SK-N-SH treated with all-trans-retinoic acid at 6 μM for 48 hours (cell line): Measurements from ENCODE around the gene CMBL.
"Not testable (repeated sequence)": the region's sequence is repeated elsewhere in the genome, so short reads cannot be mapped to it uniquely, and the experiment has no call there.

Experiments
- ATAC-seq: fragments of 200-7000 bp; cut with Tn5 transposase; 3 replicates; pipeline ENCODE4 v1.9.1; 2020; ENCODE audit warnings: mild to moderate bottlenecking, moderate library complexity
- BACH2 ChIP-seq: fragments of 250-450 bp; sonication (Bioruptor Pico); IDR thresholded peaks from 2 replicates; pipeline ENCODE4 v1.9.0; 2021; ENCODE audit warnings: mild to moderate bottlenecking, borderline replicate concordance
- ESRRG ChIP-seq: fragments of 250-450 bp; sonication (Bioruptor Pico); IDR thresholded peaks from 2 replicates; pipeline ENCODE4 v1.6.1; 2021; ENCODE audit warnings: mild to moderate bottlenecking
- GLIS3 ChIP-seq: fragments of 250-450 bp; sonication (Bioruptor Pico); IDR thresholded peaks from 2 replicates; pipeline ENCODE4 v1.5.0; 2020; ENCODE audit warnings: mild to moderate bottlenecking, moderate library complexity
- OSR1 ChIP-seq: fragments of 250-450 bp; sonication (Bioruptor Pico); IDR thresholded peaks from 2 replicates; pipeline ENCODE4 v1.8.0; 2022; ENCODE audit warnings: moderate library complexity, mild to moderate bottlenecking, inconsistent platforms
- PPARA ChIP-seq: fragments of 250-450 bp; sonication (Bioruptor Pico); IDR thresholded peaks from 2 replicates; pipeline ENCODE4 v1.5.0; 2020; ENCODE audit warnings: mild to moderate bottlenecking, borderline replicate concordance
- RARB ChIP-seq: fragments of 250-450 bp; sonication (Bioruptor Pico); IDR thresholded peaks from 2 replicates; pipeline ENCODE4 v1.8.0; 2021; ENCODE audit warnings: mild to moderate bottlenecking, moderate library complexity
- SNAI2 ChIP-seq: fragments of 250-450 bp; sonication (Bioruptor Pico); IDR thresholded peaks from 2 replicates; pipeline ENCODE4 v1.5.0; 2020; ENCODE audit warnings: mild to moderate bottlenecking, moderate library complexity
- TCF4 ChIP-seq: fragments of 250-450 bp; sonication (Bioruptor Pico); IDR thresholded peaks from 2 replicates; pipeline ENCODE4 v1.8.0; 2021; ENCODE audit warnings: mild to moderate bottlenecking, moderate library complexity, borderline replicate concordance
- TOX ChIP-seq: fragments of 250-450 bp; sonication (Bioruptor Pico); IDR thresholded peaks from 2 replicates; pipeline ENCODE4 v1.8.0; 2021; ENCODE audit warnings: mild to moderate bottlenecking, moderate library complexity, borderline replicate concordance
- ZFP30 ChIP-seq: fragments of 450-650 bp; formaldehyde crosslinking; IDR thresholded peaks from 2 replicates; pipeline ENCODE4 v1.5.0; 2022; ENCODE audit warnings: mild to moderate bottlenecking, moderate library complexity
- ZNF565 ChIP-seq: fragments of 450-650 bp; formaldehyde crosslinking; conservative IDR thresholded peaks from 2 replicates; pipeline ENCODE4 v1.5.0; 2020; ENCODE audit warnings: low read depth, mild to moderate bottlenecking, moderate library complexity
- ZNF70 ChIP-seq: fragments of 450-650 bp; formaldehyde crosslinking; IDR thresholded peaks from 2 replicates; pipeline ENCODE4 v1.5.0; 2020; ENCODE audit warnings: mild to moderate bottlenecking, moderate library complexity
- ZNF8 ChIP-seq: fragments of 450-650 bp; formaldehyde crosslinking; IDR thresholded peaks from 2 replicates; pipeline ENCODE4 v1.5.0; 2020; ENCODE audit warnings: mild to moderate bottlenecking, moderate library complexity
- TF ChIP-seq, protein P1 (sequence below): fragments of 250-450 bp; sonication (Bioruptor Pico); IDR thresholded peaks from 2 replicates; pipeline ENCODE4 v1.8.0; 2021; ENCODE audit warnings: low read depth, mild to moderate bottlenecking, moderate library complexity, borderline replicate concordance
- TF ChIP-seq, protein P2 (sequence below): fragments of 250-450 bp; sonication (Bioruptor Pico); IDR thresholded peaks from 2 replicates; pipeline ENCODE4 v1.5.0; 2020; ENCODE audit warnings: mild to moderate bottlenecking, moderate library complexity
- TF ChIP-seq, protein P3 (sequence below): fragments of 250-450 bp; sonication (Bioruptor Pico); IDR thresholded peaks from 2 replicates; pipeline ENCODE4 v1.5.1; 2021; ENCODE audit warnings: mild to moderate bottlenecking, moderate library complexity

The CMBL gene

DNA sequence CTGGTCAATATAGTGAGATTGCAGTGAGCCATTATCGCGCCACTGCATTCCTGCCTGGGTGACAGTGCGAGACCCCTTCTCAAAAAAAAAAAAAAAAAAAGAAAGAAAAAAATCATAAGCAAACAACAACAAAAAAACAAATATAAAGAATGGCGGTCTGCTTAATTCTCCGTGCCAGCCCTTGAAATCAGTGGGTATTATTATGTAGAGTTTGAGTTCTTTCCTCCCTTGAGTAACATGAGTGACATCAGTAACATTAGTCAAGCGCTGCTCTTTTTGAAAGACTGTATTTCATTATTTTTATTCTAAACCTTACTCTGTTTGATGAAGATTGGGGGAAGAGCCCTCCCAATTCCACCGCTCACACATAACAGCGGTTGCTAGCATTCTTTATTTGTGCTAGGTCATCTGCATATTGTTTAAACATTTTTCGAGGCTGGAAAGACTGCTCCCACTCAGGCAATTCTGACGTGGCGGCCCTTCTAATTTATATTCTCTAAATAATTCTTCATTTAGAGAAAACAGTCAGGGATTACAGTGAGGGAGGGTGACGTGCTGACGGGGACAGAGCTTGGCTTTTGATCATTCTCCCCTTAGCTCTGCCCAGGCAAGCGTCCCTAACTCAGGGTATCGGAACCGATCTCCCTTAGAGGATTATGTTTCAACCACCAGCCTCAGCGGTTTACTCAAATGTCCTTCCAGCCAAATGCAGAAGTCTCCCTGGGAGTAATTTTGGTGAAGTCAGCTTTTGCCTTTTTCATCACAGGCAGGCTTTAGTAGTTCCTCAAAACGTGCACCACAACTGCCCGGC is 44.9 kb upstream of the CMBL start (continued):
- TF ChIP-seq, protein P1, sequence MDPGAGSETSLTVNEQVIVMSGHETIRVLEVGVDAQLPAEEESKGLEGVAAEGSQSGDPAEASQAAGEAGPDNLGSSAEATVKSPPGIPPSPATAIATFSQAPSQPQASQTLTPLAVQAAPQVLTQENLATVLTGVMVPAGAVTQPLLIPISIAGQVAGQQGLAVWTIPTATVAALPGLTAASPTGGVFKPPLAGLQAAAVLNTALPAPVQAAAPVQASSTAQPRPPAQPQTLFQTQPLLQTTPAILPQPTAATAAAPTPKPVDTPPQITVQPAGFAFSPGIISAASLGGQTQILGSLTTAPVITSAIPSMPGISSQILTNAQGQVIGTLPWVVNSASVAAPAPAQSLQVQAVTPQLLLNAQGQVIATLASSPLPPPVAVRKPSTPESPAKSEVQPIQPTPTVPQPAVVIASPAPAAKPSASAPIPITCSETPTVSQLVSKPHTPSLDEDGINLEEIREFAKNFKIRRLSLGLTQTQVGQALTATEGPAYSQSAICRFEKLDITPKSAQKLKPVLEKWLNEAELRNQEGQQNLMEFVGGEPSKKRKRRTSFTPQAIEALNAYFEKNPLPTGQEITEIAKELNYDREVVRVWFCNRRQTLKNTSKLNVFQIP, result no peak

DNA sequence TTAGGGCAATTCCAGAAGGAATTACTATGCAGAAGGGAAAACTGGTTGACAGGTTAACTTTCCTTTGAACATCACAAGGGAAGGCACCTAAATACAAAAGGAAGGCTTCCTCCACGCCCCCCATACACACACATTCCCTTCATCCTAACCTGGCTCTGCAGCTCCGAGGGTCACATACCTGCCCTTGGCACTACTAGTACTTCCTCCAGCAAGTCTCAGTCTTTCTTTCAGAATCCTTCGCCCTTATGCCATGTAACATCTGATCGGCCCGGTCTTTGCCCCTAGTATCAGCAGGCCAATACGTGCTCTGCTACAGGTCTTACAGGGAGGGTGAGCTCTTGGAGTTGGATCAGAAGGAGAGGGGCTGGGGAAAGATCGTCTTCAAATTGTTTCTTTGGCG is 44.2 kb upstream of the CMBL start:
- no peak for ATAC-seq
- TF ChIP-seq RARB (CRISPR knock-in tag) (no peak), ZNF8 (no peak)
- TF ChIP-seq, protein P2, sequence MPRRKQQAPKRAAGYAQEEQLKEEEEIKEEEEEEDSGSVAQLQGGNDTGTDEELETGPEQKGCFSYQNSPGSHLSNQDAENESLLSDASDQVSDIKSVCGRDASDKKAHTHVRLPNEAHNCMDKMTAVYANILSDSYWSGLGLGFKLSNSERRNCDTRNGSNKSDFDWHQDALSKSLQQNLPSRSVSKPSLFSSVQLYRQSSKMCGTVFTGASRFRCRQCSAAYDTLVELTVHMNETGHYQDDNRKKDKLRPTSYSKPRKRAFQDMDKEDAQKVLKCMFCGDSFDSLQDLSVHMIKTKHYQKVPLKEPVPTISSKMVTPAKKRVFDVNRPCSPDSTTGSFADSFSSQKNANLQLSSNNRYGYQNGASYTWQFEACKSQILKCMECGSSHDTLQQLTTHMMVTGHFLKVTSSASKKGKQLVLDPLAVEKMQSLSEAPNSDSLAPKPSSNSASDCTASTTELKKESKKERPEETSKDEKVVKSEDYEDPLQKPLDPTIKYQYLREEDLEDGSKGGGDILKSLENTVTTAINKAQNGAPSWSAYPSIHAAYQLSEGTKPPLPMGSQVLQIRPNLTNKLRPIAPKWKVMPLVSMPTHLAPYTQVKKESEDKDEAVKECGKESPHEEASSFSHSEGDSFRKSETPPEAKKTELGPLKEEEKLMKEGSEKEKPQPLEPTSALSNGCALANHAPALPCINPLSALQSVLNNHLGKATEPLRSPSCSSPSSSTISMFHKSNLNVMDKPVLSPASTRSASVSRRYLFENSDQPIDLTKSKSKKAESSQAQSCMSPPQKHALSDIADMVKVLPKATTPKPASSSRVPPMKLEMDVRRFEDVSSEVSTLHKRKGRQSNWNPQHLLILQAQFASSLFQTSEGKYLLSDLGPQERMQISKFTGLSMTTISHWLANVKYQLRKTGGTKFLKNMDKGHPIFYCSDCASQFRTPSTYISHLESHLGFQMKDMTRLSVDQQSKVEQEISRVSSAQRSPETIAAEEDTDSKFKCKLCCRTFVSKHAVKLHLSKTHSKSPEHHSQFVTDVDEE, result no peak

DNA sequence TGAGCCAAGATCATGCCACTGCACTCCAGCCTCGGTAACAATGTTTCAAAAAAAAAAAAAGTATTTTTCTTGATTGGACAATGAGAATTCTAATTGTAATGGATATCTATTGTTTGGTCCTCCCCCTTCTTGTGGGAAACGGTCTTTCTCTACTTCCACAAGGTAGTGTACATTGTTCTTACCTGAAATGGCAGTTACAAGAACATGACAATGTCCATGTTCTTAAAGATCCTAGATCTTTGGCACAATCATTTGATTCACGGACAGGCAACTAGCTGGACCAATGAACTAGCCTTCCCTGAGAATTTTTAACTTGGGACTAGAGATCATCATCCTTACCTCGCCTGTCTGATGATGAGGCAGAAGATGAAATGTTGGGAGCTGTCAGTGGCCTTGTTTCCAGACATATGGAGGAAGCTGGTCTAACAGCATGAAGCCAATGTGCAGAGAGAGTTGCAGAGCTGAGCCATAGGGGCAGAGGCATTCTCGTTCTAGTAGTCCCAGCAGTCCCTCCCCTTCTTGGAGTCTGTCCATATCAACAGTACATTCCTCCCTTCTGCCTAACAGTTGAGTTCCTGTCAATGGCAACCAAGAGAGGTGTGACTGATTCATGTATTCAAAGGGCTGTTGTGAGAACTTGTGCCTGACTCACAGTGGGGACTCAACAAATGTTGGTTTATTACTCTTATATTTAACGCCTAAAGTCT is 43.6 kb upstream of the CMBL start:
- TF ChIP-seq SNAI2 (no peak), ESRRG (no peak), ZNF565 (CRISPR knock-in tag) (no peak), ZFP30 (CRISPR knock-in tag) (no peak)
- TF ChIP-seq, protein P1, result no peak
- ATAC-seq, result no peak

DNA sequence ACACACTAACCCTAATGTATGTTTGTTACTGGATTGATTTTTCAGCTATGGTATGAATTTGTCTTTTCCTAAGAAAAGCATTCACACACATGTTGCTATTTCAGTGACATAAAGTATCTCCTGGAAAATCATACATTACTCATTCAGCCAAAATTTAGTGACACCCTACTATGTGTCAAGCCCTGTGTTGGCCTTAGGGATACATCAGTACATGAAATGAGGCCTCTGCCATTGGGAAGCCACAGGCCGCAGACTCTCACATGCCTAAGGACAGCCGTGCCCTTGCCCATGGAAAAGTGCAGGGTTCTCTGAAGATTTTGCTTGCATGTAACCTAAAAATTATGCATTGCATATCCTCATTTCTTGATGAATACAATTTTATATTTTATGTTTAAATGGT is 40.6 kb upstream of the CMBL start:
- no peak for ATAC-seq
- TF ChIP-seq TCF4 (CRISPR knock-in tag) (no peak), TOX (CRISPR knock-in tag) (no peak), GLIS3 (no peak), OSR1 (no peak), PPARA (CRISPR knock-in tag) (no peak), ZNF70 (CRISPR knock-in tag) (no peak), ZNF565 (CRISPR knock-in tag) (no peak), ZFP30 (CRISPR knock-in tag) (no peak), BACH2 (no peak)
- TF ChIP-seq, protein P1, result no peak
- TF ChIP-seq, protein P3, sequence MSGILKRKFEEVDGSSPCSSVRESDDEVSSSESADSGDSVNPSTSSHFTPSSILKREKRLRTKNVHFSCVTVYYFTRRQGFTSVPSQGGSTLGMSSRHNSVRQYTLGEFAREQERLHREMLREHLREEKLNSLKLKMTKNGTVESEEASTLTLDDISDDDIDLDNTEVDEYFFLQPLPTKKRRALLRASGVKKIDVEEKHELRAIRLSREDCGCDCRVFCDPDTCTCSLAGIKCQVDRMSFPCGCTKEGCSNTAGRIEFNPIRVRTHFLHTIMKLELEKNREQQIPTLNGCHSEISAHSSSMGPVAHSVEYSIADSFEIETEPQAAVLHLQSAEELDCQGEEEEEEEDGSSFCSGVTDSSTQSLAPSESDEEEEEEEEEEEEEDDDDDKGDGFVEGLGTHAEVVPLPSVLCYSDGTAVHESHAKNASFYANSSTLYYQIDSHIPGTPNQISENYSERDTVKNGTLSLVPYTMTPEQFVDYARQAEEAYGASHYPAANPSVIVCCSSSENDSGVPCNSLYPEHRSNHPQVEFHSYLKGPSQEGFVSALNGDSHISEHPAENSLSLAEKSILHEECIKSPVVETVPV, result no peak
- TF ChIP-seq, protein P2, result no peak

DNA sequence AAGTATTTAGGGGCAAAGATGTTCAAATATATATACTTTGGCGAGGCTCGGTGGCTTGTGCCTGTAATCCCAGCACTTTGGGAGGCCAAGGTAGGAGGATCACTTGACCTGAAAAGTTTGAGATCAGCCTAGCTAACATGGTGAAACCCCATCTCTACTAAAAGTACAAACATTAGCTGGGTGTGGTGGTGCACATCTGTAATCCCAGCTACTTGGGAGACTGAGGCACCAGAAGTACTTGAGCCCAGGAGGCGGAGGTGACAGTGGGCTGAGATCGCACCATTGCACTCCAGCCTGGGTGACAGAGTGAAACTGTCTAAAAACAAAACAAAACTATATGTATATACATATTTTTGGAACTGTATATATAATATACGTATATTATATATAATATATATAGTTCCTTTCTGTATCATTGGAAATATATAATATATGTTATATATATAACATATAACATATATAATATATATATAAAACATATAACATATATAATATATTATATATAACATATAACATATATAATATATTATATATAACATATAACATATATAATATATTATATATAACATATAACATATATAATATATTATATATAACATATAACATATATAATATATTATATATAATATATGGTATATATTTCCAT is 36.9 kb upstream of the CMBL start:
- ATAC-seq, result not testable (repeated sequence)
